HG02759 (cell line): ENCODE results near the gene FBXO11.

Source experiments
- ATAC-seq: cut with Tn5 transposase; IDR thresholded peaks from one replicate; pipeline ENCODE4 v1.9.1; 2021; ENCODE audit warnings: mild to moderate bottlenecking, moderate library complexity; ENCODE audit not compliant: unreplicated experiment

Gene FBXO11

GRCh38 chr2:47899915-47900816 lies 6.1 kb downstream of the FBXO11 start:
- ATAC-seq = no peak

DNA sequence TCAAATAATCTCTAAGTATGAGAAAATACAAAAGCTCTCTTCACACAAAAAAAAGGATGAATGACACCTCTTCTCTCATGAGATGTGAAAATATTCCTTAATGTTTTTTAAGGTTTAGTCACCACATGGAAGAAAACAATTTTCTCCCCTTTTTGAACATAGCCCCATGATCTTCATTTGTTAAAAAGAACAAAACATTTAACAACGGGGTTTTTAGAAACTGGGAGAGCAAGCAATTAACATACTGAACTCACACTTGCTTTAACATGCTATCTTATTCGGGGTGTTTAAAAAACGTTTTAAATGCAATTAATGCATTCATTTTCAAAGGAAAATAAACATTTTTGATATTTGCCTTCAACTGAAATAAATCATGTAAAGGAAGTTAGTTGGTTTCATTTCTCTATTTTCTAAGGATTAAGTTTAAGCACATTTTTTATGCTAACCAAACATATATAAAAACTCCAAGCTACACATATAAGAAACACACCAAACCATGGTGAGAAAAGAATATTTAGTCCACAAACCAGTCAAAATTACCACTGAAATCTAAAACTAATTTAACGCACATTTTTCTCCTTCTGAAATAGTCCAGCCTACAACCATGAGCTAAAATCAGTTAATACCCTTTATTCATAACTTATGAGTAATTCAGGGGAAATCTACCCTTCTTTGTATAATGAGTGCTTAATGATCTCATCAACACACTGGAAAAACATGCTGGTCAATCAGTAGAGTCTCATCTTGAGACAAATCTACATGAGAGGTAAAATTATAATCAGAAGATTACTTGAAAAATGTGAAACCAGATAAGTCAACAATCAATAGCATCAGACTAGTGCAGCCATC lies 8.2 kb downstream of the FBXO11 start:
- peak; percentile 71 for ATAC-seq

- peak; percentile 35 for ATAC-seq
Measured at GRCh38 chr2:47897191-47897882, 9.0 kb downstream of the FBXO11 start.

DNA sequence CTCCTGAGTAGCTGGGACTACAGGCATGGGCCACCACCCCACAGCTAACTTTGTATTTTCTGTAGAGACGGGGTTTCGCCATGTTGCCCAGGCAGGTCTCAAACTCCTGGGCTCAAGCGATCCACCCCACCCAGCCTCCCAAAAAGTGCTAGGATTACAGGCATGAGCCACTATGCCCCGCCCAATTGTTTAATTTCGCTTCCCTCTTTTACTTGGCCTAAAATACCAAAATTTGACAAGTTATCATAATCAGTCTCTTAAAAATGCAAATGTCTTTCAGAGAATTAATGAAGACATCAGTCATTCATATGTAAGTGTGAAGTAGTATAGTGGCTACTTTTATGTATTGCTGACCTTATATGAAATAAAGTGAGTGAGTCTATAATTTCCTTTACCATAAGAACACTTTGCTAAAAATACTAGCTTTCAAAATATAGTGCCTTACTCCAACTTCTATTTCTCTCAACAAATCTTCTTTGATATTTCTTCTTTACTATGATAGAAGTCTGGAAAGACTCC lies 9.8 kb downstream of the FBXO11 start:
- ATAC-seq = no peak

DNA sequence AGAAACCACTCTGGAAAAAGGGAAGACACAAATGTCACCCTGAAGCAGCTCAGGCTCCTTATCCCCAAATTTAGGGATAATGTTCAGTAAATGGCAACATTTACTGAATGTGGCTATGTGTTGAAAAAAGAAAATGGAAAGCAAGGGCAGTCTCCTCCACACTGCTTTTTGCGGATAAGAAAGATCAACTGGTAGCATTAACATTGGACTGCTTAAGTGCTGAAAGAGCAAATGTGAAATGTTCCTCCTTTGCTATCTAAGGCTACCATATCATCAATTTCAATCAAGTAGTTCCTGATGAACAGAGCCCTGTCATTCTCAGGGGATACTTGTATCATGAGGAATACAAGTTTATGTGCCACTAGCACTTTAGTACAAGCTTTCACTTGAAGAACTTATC lies 12.5 kb downstream of the FBXO11 start:
- ATAC-seq = no peak

- no peak for ATAC-seq
Measured at GRCh38 chr2:47892338-47892730, 14.0 kb downstream of the FBXO11 start.

DNA sequence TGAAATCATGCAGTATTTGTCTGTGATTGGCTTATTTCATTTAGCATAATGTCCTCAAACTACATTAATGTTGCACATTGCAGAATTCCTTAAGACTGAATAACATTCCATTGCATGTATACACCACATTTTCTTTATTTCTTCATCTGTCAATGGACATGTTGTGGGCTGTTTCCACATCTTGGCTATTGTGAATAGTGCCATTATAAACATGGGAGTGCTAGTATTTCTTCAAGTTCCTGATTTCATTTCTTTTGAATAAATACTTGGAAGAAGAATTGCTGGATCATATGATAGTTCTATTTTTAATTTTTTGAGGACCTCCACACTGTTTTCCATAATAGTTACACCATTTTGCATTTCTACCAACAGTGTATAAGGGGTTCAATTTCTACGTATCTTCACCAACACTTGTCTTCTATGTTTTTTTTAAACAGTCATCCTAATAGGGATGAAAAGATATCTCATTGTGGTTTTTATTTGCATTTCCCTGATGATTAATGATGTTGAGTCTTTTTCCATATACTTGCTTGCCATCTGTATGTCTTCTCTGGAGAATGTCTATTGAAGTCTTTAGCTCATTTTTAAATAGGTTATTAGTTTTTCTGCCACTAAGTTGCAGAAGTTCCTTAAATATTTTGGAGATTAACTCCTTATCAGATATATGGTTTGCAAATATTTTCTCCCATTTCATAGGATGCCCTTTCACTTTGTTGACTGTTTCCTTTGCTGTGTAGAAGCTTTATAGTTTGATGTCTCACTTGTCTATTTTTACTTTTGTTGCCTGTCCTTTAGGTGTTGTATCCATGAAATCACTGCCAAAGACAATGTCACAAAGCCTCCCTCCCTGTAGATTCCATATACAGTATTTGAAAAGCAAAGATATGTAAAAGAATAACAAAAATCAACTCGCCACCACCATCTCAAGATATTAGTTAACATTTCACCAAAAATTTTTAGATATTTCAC lies 14.6 kb downstream of the FBXO11 start:
- no peak for ATAC-seq

GRCh38 chr2:47890711-47891368 lies 15.5 kb downstream of the FBXO11 start:
- ATAC-seq = no peak

GRCh38 chr2:47888581-47889280 lies 17.6 kb downstream of the FBXO11 start:
- ATAC-seq = no peak

- ATAC-seq = no peak
Measured at GRCh38 chr2:47876912-47877311, 29.4 kb downstream of the FBXO11 start.

DNA sequence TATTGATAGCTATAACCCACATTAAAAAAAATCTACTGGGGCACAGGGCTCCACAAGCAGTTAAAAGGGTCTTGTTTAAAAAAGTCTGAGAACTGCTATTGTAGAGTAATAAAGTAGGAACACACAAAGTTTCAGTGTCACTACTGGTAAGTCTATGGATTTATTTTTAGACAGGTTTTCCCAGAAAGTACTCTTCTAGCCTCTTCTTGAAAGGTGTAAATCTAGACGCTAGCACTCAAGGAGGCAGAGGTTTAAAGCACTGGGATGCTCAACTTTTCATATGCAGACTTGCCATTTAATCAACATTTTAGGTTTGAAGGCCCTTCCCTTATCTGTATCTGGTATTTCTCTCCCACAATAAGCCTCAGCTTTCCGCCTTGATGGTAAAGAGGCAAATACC lies 33.4 kb downstream of the FBXO11 start:
- no peak for ATAC-seq

GRCh38 chr2:47870641-47871540 lies 35.4 kb downstream of the FBXO11 start:
- no peak for ATAC-seq

DNA sequence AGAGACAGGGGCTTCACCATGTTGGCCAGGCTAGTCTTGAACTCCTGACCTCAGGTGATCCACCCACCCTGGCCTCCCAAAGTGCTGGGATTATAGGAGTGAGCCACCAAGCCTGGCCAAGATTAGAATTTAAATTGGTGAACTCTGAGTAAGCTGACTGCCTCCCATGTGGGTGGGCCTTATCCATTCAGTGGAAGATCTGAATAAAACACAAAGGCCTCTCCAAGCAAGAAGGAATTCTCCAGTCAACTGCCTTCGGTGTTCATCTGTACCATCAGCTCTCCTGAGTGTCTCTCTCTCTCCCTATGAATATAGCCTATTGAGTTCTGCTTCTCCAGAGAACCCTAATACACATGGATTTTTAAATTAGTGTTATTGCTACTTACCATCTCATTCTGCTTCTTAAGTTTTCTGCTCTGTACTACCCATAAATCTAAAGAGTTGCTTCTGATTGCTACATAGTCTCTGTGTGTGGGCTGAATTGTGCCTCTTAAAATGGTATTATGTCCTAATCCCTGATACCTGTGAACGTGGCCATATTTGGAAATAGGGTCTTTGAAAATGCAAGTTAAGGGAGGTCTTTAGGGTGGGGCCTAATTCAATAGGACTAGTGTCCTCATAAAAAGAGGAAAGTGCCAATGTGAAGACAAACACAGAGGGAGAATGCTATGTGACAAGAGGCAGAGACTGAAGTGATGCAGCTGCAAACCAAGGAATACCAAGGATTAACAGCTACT lies 36.3 kb downstream of the FBXO11 start:
- no peak for ATAC-seq

GRCh38 chr2:47868611-47869352 lies 37.5 kb downstream of the FBXO11 start:
- no peak for ATAC-seq

DNA sequence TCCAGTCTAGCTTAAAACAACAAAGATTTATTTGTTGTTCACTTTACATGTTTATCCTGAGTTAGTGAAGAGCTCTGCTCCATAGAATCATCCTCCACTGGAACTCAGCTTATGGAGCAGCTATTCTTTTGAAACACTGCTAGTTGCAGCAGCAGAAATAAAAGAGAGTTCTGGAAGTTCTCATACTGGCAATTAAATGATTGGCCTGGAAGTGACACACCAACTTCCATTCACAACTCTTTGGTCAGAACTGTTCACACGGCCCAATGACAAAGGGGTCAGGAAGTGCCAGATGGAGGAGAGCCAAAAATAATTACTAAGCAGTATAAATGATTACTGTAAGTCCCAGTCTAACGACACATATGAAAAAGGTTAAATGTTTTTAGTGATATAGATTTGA lies 39.1 kb downstream of the FBXO11 start:
- ATAC-seq = no peak

GRCh38 chr2:47864566-47864965 lies 41.7 kb downstream of the FBXO11 start:
- ATAC-seq = no peak
